ENCODE results near the gene TBC1D23. TPM values are rescaled to one million over a fixed set of nuclear protein-coding genes. Genes with fewer than 3 reads are reported as not detected.
A peak's percentile ranks its signal among the peaks of the same experiment; 100 is the strongest.
"Not testable (repeated sequence)": the region's sequence is repeated elsewhere in the genome, so short reads cannot be mapped to it uniquely, and the experiment has no call there.

The TBC1D23 gene
- total and polyA plus RNA-seq, 8 donors: 10.9 to 31.3 (median 20.5) TPM

DNA sequence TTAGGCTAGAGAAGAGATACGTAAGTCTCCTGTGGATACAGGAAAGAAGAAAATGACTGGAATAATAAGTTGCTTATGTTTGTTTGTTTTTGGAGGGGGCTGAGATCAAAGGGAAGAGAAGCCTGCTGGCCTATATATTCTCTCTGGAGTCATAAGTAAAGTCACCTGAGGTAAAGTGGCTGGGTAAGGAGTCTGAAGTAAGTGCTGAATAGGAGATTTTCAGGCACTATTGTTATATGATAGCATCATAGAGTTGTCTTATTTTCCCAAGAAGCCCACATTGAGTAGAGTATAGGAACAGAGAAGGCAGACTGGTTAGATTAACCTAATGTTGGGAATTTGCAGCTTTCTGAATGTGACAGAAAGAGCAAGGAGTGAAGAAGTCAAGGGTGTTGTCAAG lies 10.7 kb downstream of the TBC1D23 start:
- no peaks in the 10 kb centered on the region for H3K9me3 ChIP-seq
- TF ChIP-seq, protein P1, sequence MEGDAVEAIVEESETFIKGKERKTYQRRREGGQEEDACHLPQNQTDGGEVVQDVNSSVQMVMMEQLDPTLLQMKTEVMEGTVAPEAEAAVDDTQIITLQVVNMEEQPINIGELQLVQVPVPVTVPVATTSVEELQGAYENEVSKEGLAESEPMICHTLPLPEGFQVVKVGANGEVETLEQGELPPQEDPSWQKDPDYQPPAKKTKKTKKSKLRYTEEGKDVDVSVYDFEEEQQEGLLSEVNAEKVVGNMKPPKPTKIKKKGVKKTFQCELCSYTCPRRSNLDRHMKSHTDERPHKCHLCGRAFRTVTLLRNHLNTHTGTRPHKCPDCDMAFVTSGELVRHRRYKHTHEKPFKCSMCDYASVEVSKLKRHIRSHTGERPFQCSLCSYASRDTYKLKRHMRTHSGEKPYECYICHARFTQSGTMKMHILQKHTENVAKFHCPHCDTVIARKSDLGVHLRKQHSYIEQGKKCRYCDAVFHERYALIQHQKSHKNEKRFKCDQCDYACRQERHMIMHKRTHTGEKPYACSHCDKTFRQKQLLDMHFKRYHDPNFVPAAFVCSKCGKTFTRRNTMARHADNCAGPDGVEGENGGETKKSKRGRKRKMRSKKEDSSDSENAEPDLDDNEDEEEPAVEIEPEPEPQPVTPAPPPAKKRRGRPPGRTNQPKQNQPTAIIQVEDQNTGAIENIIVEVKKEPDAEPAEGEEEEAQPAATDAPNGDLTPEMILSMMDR (IDR thresholded peaks at IDR 0.05): no peak
- WGBS, 2 donors: 95 to 100% methylated on average over 1 of the region's 1 CpG
- FAIRE-seq: no peak
- DNase-seq: no peak
- H3K27ac ChIP-seq: no peak overlapping the region
- H3K4me3 ChIP-seq: no peak overlapping the region
- intact Hi-C loops (cut with DNase I): no loop called here
- no peak for ATAC-seq
- no peaks in the 10 kb centered on the region for H3K27me3 ChIP-seq
- peaks cover 12 to 18% (median 17%) of the 10 kb centered on the region in 3 donors for H3K4me1 ChIP-seq
- H3K36me3 ChIP-seq: no peaks in the 10 kb centered on the region

DNA sequence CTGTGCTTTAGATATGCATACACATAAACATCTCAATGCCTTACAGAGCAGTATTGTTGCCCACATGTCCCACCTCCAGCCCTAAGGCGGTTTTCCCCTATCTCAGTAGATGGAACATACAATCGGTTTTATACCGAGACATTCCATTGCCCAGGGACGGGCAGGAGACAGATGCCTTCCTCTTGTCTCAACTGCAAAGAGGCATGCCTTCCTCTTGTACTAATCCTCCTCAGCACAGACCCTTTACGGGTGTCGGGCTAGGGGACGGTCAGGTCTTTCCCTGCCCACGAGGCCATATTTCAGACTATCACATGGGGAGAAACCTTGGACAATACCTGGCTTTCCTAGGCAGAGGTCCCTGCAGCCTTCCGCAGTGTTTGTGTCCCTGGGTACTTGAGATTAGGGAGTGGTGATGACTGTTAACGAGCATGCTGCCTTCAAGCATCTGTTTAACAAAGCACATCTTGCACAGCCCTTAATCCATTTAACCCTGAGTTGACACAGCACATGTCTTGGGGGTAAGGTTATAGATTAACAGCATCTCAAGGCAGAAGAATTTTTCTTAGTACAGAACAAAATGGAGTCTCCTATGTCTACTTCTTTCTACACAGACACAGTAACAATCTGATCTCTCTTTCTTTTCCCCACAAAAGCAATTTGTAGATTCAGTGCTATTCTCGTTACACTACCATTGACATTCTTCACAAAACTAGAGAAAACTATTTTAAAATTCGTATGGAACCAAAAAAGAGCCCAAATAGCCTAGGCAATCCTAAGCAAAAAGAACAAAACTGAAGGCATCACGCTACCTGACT lies 12.2 kb downstream of the TBC1D23 start:
- H3K4me3 ChIP-seq; DNase-seq; H3K27me3 ChIP-seq; H3K27ac ChIP-seq; H3K36me3 ChIP-seq; H3K9me3 ChIP-seq; ATAC-seq; intact Hi-C loops (cut with DNase I); FAIRE-seq: not testable (repeated sequence)
- 74 to 83% methylated on average over 13 of the region's 13 CpGs for WGBS, 2 donors
- H3K4me1 ChIP-seq: peaks cover 17 to 28% (median 22%) of the 10 kb centered on the region in 3 donors

DNA sequence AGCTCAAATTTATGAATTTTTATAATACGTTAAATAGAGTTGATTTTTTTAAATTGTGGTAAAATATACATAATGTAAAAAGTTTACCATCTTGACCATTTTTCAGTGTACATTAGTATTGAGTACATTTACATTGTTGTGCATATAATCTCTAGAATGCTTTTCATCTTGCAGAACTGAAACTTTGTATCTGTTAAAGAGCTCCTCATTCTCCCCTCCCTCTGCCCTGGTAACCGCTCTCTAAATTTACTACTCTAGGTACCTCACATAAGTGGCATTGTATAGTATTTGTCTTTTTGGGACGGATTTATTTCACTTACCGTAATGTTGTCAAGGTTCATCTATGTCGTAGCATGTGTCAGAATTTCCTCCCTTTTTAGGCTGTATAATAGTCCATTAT lies 13.6 kb downstream of the TBC1D23 start:
- FAIRE-seq (no peak), DNase-seq (no peak), ATAC-seq (no peak)
- TF ChIP-seq, protein P1 (IDR thresholded peaks at IDR 0.05): no peak
- H3K4me1 ChIP-seq: peaks cover 7 to 18% (median 13%) of the 10 kb centered on the region in 3 donors
- no peak overlapping the region for H3K27ac ChIP-seq
- no peaks in the 10 kb centered on the region for H3K27me3 ChIP-seq
- 94 to 95% methylated on average over 5 of the region's 5 CpGs for WGBS, 2 donors
- H3K9me3 ChIP-seq: no peaks in the 10 kb centered on the region
- no peaks in the 10 kb centered on the region for H3K36me3 ChIP-seq
- H3K4me3 ChIP-seq: no peak overlapping the region
- intact Hi-C loops (cut with DNase I): no loop called here

DNA sequence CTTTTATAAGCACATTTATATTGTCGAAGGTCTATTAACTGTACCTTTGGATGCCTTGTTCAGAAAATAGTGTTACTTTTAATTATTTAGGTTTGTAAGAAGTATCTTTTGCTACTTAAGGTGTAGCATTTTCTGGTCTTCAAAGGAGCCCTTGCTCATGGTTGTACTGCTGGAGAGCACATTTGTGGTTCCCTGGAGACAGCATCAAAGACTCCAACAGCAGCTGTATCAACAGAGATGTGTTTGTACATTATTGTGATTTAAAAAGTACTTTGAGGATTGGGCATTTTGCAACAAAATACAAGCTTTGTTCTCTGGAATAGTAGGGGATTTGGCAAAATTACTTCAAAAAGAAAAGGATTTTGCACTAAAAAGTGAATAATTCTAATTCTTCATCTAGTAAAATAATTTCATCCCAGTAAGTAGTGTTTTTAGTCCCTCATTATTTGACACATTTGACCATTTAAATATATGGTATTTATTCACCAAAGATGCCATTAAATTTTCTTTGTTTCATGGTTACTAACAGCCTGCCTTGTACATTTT lies 16.5 kb downstream of the TBC1D23 start:
- Histone ChIP-seq H3K4me1 (peaks cover 7 to 13% (median 11%) of the 10 kb centered on the region in 3 donors), H3K4me3 (no peak overlapping the region), H3K27me3 (no peaks in the 10 kb centered on the region), H3K36me3 (peaks cover 0 to 18% (median 5%) of the 10 kb centered on the region in 3 donors), H3K27ac (no peak overlapping the region), H3K9me3 (no peaks in the 10 kb centered on the region)
- WGBS, 2 donors: 14 to 23% methylated on average over 1 of the region's 1 CpG
- DNase-seq (no peak), ATAC-seq (peak in 3 of 4 donors; percentile 51 to 79 (median 56)), FAIRE-seq (no peak)
- intact Hi-C loops (cut with DNase I): no loop called here
- TF ChIP-seq, protein P1 (IDR thresholded peaks at IDR 0.05): no peak

DNA sequence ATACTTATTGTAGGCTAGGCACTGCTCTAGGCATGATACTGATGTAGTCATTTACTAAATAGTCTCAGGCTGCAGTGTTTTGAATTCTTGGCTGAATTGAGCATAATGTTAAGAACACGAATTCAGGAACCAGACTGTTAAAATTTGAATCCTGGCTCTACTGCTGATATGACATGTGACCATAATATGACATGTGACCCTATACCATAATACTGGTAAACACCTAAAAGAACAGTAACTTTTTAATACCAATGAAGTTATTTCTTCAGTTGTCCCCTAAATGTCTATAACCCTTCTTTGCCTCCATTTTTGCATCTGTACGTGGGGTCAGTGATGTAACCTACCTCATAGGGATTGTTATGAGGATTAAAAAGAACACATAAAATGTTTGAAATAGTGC lies 18.1 kb downstream of the TBC1D23 start:
- Histone ChIP-seq H3K36me3 (peaks cover 0 to 18% (median 5%) of the 10 kb centered on the region in 3 donors), H3K4me1 (peaks cover 7 to 13% (median 11%) of the 10 kb centered on the region in 3 donors), H3K4me3 (no peak overlapping the region), H3K27ac (no peak overlapping the region), H3K9me3 (no peaks in the 10 kb centered on the region), H3K27me3 (no peaks in the 10 kb centered on the region)
- 83 to 91% methylated on average over 2 of the region's 2 CpGs for WGBS, 2 donors
- intact Hi-C loops (cut with DNase I): no loop called here
- DNase-seq (no peak), ATAC-seq (no peak), FAIRE-seq (no peak)
- TF ChIP-seq, protein P1 (IDR thresholded peaks at IDR 0.05): no peak
